Jurkat, Clone E6-1 (cell line): ENCODE results near the gene RUNX2.

ENCODE experiments used
- DNase-seq: peaks from one replicate; pipeline ENCODE4 v3.0.0-alpha.2; 2011; ENCODE audit warnings: low read depth, low spot score
- H3K4me3 ChIP-seq: 2 replicates; pipeline ENCODE4 v1.5.1; 2011; ENCODE audit warnings: mild to moderate bottlenecking, low read length, control low read depth, moderate library complexity

The RUNX2 gene

GRCh38 chr6:45643126-45643525, 315.0 kb downstream of the RUNX2 start:
- no peak overlapping the region for H3K4me3 ChIP-seq
- no peak for DNase-seq

GRCh38 chr6:45644720-45645119, 316.6 kb downstream of the RUNX2 start:
- DNase-seq: no peak
- no peak overlapping the region for H3K4me3 ChIP-seq

- no peak for DNase-seq
- H3K4me3 ChIP-seq: no peak overlapping the region
Observed at GRCh38 chr6:45645302-45645701, 317.2 kb downstream of the RUNX2 start.

- no peak for DNase-seq
- H3K4me3 ChIP-seq: no peak overlapping the region
Observed at GRCh38 chr6:45647341-45648261, 319.5 kb downstream of the RUNX2 start.

GRCh38 chr6:45648262-45648620, 320.1 kb downstream of the RUNX2 start:
- no peak for DNase-seq
- H3K4me3 ChIP-seq: no peak overlapping the region

- no peak for DNase-seq
- H3K4me3 ChIP-seq: no peak overlapping the region
Observed at GRCh38 chr6:45650524-45651135, 322.5 kb downstream of the RUNX2 start.

- no peak for DNase-seq
- H3K4me3 ChIP-seq: no peak overlapping the region
Observed at GRCh38 chr6:45651301-45651700, 323.2 kb downstream of the RUNX2 start.

GRCh38 chr6:45652416-45652815, 324.3 kb downstream of the RUNX2 start:
- DNase-seq: no peak
- no peak overlapping the region for H3K4me3 ChIP-seq

GRCh38 chr6:45653117-45653883, 325.2 kb downstream of the RUNX2 start:
- no peak for DNase-seq

GRCh38 chr6:45654673-45655072, 326.5 kb downstream of the RUNX2 start:
- no peak for DNase-seq

More at GRCh38 chr6:45653117-45653883, 325.2 kb downstream of the RUNX2 start:
- no peak overlapping the region for H3K4me3 ChIP-seq

GRCh38 chr6:45655745-45656476, 327.8 kb downstream of the RUNX2 start:
- DNase-seq: no peak
- H3K4me3 ChIP-seq: no peak overlapping the region

More at GRCh38 chr6:45654673-45655072, 326.5 kb downstream of the RUNX2 start:
- H3K4me3 ChIP-seq: no peak overlapping the region

GRCh38 chr6:45657226-45657625, 329.1 kb downstream of the RUNX2 start:
- no peak overlapping the region for H3K4me3 ChIP-seq
- DNase-seq: no peak

- no peak overlapping the region for H3K4me3 ChIP-seq
- DNase-seq: no peak
Observed at GRCh38 chr6:45658400-45658799, 330.3 kb downstream of the RUNX2 start.

GRCh38 chr6:45658958-45659357, 330.8 kb downstream of the RUNX2 start:
- DNase-seq: peak; percentile 84

GRCh38 chr6:45661661-45662060, 333.5 kb downstream of the RUNX2 start:
- H3K4me3 ChIP-seq: no peak overlapping the region
- DNase-seq: no peak

More at GRCh38 chr6:45658958-45659357, 330.8 kb downstream of the RUNX2 start:
- no peak overlapping the region; the same call in 1 of the 2 replicates for H3K4me3 ChIP-seq

- no peak for DNase-seq
- H3K4me3 ChIP-seq: no peak overlapping the region
Observed at GRCh38 chr6:45663251-45664221, 335.4 kb downstream of the RUNX2 start.

- H3K4me3 ChIP-seq: no peak overlapping the region
- no peak for DNase-seq
Observed at GRCh38 chr6:45664707-45665106, 336.6 kb downstream of the RUNX2 start.

GRCh38 chr6:45665859-45666258, 337.7 kb downstream of the RUNX2 start:
- peak; percentile 45 for DNase-seq
- no peak overlapping the region for H3K4me3 ChIP-seq
